Endodermal cell (in vitro differentiated cells): Measurements from ENCODE around the gene EARS2. TPM values are rescaled to one million over a fixed set of nuclear protein-coding genes. Genes with fewer than 3 reads are reported as not detected.
"Not testable (repeated sequence)": the region's sequence is repeated elsewhere in the genome, so short reads cannot be mapped to it uniquely, and the experiment has no call there.

Source experiments
- DNase-seq: peaks from one replicate; pipeline ENCODE4 v3.0.0-alpha.2; 2017
- H3K27ac ChIP-seq: 2 replicates; pipeline ENCODE4 v1.5.1; 2013; ENCODE audit warnings: mild to moderate bottlenecking, low read depth, low read length, moderate library complexity
- H3K27me3 ChIP-seq: 2 replicates; pipeline ENCODE4 v1.6.1; 2013; ENCODE audit warnings: mild to moderate bottlenecking, low read length, moderate library complexity; ENCODE audit not compliant: insufficient read depth, control insufficient read depth, poor library complexity, severe bottlenecking
- H3K36me3 ChIP-seq: 2 replicates; pipeline ENCODE4 v1.7.0; 2013; ENCODE audit warnings: mild to moderate bottlenecking, low read length, moderate library complexity; ENCODE audit not compliant: control insufficient read depth, insufficient read depth
- H3K4me1 ChIP-seq: one replicate; pipeline ENCODE4 v1.7.0; 2013; ENCODE audit warnings: low read length; ENCODE audit not compliant: control insufficient read depth, insufficient read depth
- H3K4me3 ChIP-seq: 2 replicates; pipeline ENCODE4 v1.5.1; 2013; ENCODE audit warnings: mild to moderate bottlenecking, low read length, moderate library complexity
- H3K9ac ChIP-seq: 2 replicates; pipeline ENCODE4 v1.6.1; 2013; ENCODE audit warnings: mild to moderate bottlenecking, low read length, moderate library complexity; ENCODE audit not compliant: poor library complexity, severe bottlenecking; ENCODE audit errors: extremely low read depth
- H3K9me3 ChIP-seq: 2 replicates; pipeline ENCODE4 v1.6.1; 2013; ENCODE audit warnings: mild to moderate bottlenecking, low read length, moderate library complexity; ENCODE audit not compliant: control insufficient read depth
- H3K27ac Mint-ChIP-seq: 2 replicates; pipeline ENCODE4 v1.8.0; 2020; ENCODE audit warnings: mixed read lengths
- H3K27me3 Mint-ChIP-seq: 2 replicates; pipeline ENCODE4 v1.8.0; 2021; ENCODE audit warnings: mild to moderate bottlenecking, mixed read lengths; ENCODE audit not compliant: insufficient read depth
- H3K36me3 Mint-ChIP-seq: 2 replicates; pipeline ENCODE4 v1.8.0; 2020; ENCODE audit warnings: low read depth, mixed read lengths
- H3K4me1 Mint-ChIP-seq: 2 replicates; pipeline ENCODE4 v1.8.0; 2020; ENCODE audit warnings: mixed read lengths
- H3K4me3 Mint-ChIP-seq: 2 replicates; pipeline ENCODE4 v1.8.0; 2020; ENCODE audit warnings: mild to moderate bottlenecking, moderate library complexity, mixed read lengths
- H3K9me3 Mint-ChIP-seq: 2 replicates; pipeline ENCODE4 v1.8.0; 2020; ENCODE audit warnings: mild to moderate bottlenecking, mixed read lengths
- WGBS, 2 experiments: methylation state at CpG; one replicate each; pipeline versions ENCODE4 v1.1.5 to v1.1.7; 2013; ENCODE audit warnings: missing lambda C conversion rate in 2 of 2, mixed read lengths in 1 of 2; ENCODE audit not compliant: insufficient coverage in 1 of 2, insufficient read length in 1 of 2; 5-methylcytosine and 5-hydroxymethylcytosine counted together
- total RNA-seq, 2 donors: library from RNA; stranded (reverse); fragmentation: NEBNext Ultra II Directional in 1 of 2; extraction: Animal tissue kit (Norgen Biotek cat#: 25700) in 1 of 2; gene quantifications; 2 replicates in 1 of 2; 3 replicates in 1 of 2; pipeline ENCODE4 v1.2.1, GENCODE V29; 2021
- TF ChIP-seq, protein P1 (sequence below): fragments of 200-600 bp; sonication (generic); conservative IDR thresholded peaks from 2 replicates; pipeline ENCODE4 v1.5.0; 2021; ENCODE audit warnings: antibody characterized with exemption, mild to moderate bottlenecking

EARS2 gene
- total RNA-seq, 2 donors from 2014 or later, result 32.0 to 36.1 TPM

DNA sequence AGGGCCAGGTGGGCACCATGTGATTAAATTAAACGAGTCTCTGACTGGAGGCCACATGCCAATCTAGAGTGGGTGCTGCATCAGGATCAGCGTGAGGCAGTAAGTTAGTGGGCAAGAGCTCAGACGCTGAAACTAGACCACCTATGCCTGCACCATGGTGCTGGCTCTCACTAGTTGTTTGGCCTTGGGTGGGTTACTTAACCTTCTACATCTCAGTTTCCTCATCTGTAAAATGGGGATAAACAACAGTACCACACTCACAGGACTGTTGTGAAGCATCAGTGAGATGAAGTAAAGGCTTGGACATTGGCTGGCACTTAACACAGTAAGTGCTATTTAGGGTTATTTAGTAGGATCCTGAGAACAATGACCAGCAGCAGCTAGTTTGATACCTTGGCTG, 33.0 kb upstream of the EARS2 start:
- Histone ChIP-seq H3K27me3 (no peaks in the 10 kb centered on the region), H3K9ac (no peak overlapping the region), H3K9me3 (no peaks in the 10 kb centered on the region), H3K36me3 (peaks cover 80% of the 10 kb centered on the region), H3K4me3 (no peak overlapping the region), H3K4me1 (no peaks in the 10 kb centered on the region), H3K27ac (no peak overlapping the region)
- Mint-ChIP-seq H3K4me3 (no peak overlapping the region), H3K36me3 (peaks cover 67% of the 10 kb centered on the region), H3K27ac (no peak overlapping the region), H3K9me3 (no peaks in the 10 kb centered on the region), H3K27me3 (no peaks in the 10 kb centered on the region), H3K4me1 (peaks cover 3% of the 10 kb centered on the region)
- TF ChIP-seq, protein P1, sequence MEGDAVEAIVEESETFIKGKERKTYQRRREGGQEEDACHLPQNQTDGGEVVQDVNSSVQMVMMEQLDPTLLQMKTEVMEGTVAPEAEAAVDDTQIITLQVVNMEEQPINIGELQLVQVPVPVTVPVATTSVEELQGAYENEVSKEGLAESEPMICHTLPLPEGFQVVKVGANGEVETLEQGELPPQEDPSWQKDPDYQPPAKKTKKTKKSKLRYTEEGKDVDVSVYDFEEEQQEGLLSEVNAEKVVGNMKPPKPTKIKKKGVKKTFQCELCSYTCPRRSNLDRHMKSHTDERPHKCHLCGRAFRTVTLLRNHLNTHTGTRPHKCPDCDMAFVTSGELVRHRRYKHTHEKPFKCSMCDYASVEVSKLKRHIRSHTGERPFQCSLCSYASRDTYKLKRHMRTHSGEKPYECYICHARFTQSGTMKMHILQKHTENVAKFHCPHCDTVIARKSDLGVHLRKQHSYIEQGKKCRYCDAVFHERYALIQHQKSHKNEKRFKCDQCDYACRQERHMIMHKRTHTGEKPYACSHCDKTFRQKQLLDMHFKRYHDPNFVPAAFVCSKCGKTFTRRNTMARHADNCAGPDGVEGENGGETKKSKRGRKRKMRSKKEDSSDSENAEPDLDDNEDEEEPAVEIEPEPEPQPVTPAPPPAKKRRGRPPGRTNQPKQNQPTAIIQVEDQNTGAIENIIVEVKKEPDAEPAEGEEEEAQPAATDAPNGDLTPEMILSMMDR, result no peak
- DNase-seq, result no peak
- WGBS, 2 experiments, result 93 to 95% methylated on average over 3 of the region's 3 CpGs

DNA sequence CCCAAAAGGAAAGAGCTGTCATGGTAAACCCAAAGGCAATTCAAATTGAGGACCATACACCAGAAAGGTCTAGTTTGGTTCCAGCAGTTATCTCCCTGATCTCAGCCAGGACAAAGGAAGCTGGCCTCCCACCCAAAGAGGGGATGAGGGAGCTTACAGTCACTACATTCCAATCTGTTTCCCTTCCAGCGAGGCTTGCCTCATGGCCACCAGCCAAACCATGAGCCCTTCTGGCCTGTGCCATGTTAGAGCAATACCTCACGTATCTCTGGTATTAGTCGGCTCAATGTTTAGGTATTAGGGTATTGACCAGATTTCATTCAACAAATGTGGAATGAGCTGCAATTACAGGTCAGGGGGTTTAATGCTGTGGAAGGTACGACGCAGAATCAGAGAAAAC, 30.6 kb upstream of the EARS2 start:
- Mint-ChIP-seq H3K36me3 (peaks cover 70% of the 10 kb centered on the region), H3K9me3 (no peaks in the 10 kb centered on the region), H3K4me3 (no peak overlapping the region), H3K27ac (peak overlapping the region; percentile 61), H3K4me1 (no peaks in the 10 kb centered on the region), H3K27me3 (no peaks in the 10 kb centered on the region)
- no peaks in the 10 kb centered on the region for H3K4me1 ChIP-seq
- no peak overlapping the region for H3K4me3 ChIP-seq
- H3K36me3 ChIP-seq, result peaks cover 83% of the 10 kb centered on the region
- H3K9ac ChIP-seq, result no peak overlapping the region
- DNase-seq, result no peak
- TF ChIP-seq, protein P1, result no peak
- no peaks in the 10 kb centered on the region for H3K9me3 ChIP-seq
- 95 to 97% methylated on average over 4 to 5 of the region's 5 CpGs for WGBS, 2 experiments
- H3K27ac ChIP-seq, result no peak overlapping the region
- no peaks in the 10 kb centered on the region for H3K27me3 ChIP-seq

DNA sequence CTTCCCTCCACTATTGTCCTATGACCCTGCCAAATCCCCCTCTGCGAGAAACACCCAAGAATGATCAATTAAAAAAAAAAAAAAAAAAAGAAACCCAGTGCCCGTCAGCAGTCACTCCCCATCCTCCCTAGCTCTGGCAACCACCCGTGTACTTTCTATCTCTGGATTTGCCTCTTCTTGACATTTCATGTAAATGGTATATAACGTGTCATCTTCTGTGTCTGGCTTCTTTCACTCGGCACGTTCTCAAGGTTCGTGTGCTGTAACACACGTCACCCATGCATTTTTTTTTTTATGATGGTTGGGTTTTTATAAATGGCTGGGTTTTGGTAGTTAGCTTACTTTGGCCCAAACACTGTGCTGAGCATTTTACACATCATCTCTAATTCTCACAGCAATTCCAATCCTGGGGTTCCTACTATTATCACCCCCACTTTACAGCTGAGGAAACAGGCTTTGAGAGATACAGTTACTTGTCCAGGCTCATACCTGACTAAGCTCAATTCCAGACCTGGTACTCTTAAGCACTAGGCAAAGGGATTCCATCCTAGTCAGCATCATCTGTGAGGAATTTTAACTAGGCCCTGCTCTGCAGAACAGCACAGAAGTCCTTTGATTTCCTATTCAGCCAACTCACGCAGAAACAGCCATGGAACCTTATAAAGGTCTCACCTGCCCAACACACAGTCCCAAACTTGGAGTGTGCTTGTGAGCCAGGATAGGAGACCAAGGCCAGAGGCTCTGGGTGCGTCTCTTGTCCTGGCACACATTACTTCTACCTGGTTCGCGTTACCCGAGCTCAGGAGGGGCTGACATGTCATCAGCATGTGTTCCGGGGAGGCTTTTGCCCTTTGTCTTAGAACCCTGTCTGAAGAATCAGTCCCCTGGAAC, 27.3 kb upstream of the EARS2 start:
- 93 to 98% methylated on average over 6 to 13 of the region's 14 CpGs for WGBS, 2 experiments
- TF ChIP-seq, protein P1, result no peak
- no peak overlapping the region for H3K27ac ChIP-seq
- H3K9me3 ChIP-seq, result no peaks in the 10 kb centered on the region
- Mint-ChIP-seq H3K27ac (no peak overlapping the region), H3K4me3 (no peak overlapping the region), H3K27me3 (no peaks in the 10 kb centered on the region), H3K4me1 (no peaks in the 10 kb centered on the region), H3K9me3 (no peaks in the 10 kb centered on the region), H3K36me3 (peaks cover 68% of the 10 kb centered on the region)
- no peak overlapping the region for H3K4me3 ChIP-seq
- no peaks in the 10 kb centered on the region for H3K4me1 ChIP-seq
- H3K36me3 ChIP-seq, result peaks cover 79% of the 10 kb centered on the region
- no peaks in the 10 kb centered on the region for H3K27me3 ChIP-seq
- no peak overlapping the region for H3K9ac ChIP-seq
- DNase-seq, result no peak

DNA sequence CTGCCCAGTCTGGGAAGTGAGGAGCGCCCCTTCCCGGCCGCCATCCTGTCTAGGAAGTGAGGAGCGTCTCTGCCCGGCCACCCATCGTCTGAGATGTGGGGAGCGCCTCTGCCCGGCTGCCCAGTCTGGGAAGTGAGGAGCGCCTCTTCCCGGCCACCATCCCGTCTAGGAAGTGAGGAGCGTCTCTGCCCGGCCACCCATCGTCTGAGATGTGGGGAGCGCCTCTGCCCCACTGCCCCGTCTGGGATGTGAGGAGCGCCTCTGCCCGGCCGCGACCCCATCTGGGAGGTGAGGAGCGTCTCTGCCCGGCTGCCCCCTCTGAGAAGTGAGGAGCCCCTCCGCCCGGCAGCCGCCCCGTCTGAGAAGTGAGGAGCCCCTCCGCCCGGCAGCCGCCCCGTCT, 26.1 kb upstream of the EARS2 start:
- H3K36me3 ChIP-seq, result peaks cover 79% of the 10 kb centered on the region
- not testable (repeated sequence) for H3K9me3 ChIP-seq, H3K27me3 Mint-ChIP-seq, H3K4me3 ChIP-seq, H3K27me3 ChIP-seq, DNase-seq, H3K4me3 Mint-ChIP-seq, H3K27ac ChIP-seq, H3K27ac Mint-ChIP-seq, H3K9me3 Mint-ChIP-seq, H3K9ac ChIP-seq, H3K4me1 Mint-ChIP-seq, H3K4me1 ChIP-seq
- WGBS, 2 experiments, result 93 to 96% methylated on average over 3 to 22 of the region's 30 CpGs
- H3K36me3 Mint-ChIP-seq, result peaks cover 65% of the 10 kb centered on the region
